EL (cell line): ENCODE results near the gene UBAC2.

Experiments
- DNase-seq: peaks from one replicate; pipeline ENCODE4 v3.0.0-alpha.2; 2016

Gene UBAC2

DNA sequence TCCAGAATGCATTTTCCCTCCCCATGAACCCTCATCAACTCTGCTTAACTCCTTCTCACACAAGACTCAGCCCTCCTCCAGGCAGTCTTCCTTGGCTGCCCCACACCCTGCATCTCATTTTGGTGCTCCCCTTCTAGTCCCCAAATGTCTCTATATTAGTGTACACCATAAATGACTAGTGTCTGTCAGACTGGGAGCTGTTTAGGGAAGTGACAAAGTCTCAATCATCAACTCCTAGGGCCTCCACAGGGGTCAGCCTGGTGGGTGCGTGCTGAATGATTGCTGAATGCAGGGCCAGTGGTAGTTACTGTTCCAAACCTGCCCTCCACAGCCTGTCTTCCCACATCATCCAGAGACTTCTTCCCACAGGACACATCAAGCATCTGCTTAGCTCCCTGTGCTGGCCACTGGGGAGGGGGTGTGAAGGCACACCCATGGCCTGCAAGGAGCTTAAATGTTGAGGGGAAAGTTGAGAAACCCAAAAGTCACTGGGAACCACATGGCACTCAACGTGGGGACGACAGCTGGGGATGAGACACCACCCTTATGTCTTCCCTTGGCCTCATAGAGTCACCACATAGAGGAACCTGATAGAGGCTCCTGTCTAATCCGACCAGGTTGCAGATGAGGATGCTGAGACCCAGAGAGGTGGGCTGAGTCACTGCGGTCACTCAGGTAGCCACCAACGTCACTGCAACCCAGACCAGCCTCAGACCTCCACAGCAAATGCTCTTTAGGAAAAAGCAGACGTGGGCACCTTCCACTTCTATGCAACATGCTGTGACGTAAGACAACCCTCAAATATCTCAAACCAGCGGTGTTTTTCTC, 221.3 kb downstream of the UBAC2 start:
- no peak for DNase-seq

DNA sequence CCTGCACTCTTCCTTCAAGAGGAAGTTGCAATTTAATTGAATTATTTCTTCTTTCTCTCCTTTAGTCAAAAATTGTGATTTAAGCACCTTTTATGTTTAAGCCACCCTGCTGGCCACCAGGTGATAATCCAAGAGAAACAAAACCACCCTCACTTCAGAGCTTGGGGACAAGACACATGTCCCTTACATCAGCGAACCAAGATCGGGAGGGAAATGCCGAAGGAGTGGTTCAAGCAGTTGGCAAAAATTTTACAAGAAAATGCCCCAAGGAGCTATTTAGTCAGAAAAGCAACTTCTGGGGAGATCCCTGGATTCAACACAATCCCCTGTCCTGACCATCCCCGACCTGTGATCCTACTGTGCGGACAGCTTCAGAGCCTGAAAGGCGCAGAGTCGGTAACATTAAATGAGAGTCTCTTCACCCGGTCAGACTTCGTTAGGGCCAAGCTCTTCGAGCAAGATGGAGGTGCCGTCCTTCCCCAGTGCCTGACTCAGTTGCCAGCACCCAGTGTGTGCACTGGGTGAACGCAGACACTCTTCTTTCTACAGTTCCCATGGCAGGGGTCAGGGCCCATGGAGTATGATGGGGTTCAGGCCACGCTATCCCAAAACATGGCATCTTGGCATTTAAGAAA, 222.0 kb downstream of the UBAC2 start:
- no peak for DNase-seq

DNA sequence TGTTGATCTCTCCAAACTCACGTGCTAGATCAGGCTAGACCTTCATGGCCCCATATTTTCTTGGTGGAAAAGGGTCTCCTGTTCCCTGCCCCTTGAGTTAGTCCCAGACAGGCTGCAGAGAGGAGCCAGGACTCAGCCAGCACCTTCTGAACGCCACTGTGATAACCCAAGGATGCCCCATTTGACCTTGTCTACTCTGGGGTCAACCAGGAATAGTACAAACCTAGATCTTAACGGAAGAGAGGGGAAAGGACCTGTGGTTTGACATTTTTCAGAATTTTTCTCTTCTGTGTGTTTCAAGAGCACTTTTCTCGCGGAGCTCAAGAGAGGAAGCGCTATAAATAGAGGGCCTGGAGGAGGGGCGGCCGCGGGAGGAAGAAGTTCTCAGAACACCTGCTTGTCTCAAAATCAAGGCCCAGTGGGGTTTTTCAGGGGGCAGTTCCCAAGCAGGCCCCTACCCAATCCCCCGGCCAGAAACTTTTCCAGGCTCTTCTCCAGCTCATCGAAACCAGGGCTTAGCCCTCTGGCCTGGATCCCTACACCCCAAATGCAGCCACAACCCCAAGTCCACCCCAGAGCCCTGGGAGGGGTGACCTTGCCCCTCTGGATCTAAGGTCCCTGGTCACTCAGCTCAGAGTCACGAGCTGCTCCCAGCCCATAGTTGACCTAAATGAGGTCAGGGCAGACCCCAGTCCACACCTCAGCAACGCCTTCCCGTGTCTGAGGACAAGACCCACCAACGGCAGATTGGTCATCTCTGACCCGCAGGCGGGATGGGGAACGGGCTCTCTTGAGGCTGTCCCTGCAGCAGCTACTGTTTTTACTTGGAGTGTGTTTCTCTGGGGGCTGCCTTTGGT, 225.1 kb downstream of the UBAC2 start:
- DNase-seq: no peak

DNA sequence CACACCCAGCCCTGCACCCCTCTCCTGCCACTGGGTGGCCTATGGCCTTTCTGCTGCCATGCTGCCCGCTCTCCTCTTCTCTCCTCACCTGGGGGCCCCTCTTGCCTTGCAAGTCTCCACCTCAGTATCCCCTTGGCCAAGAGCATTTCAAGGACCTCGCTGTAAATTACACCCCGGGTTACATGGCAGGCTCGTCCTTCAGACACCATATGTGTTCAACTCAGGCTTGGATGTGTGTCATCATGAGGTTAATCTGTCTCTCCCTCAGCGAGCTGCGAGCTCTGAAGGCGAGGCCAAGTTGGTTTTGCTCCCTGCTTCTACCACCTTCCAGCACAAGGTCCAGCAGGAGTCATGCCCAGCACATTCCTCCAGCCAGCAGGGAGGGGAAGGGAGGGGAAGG, 225.8 kb downstream of the UBAC2 start:
- DNase-seq: no peak

DNA sequence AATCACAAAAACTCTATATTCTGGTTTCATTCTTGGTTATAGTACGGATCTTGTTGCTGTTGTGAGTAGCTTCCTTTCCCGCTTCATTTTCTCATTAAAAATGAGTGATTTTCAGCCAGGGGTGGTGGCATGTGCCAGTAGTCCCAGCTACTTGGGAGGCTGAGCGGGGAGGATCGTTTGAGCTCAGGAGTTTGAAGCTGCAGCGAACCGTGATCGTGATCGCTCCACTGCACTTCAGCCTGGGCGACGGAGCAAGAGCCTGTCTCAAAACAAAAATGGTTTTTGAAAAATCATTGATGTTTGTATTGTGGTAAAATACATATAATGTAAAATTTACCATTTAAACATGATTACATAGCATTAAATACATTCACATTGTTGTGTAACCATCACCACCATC, 229.0 kb downstream of the UBAC2 start:
- DNase-seq: no peak

DNA sequence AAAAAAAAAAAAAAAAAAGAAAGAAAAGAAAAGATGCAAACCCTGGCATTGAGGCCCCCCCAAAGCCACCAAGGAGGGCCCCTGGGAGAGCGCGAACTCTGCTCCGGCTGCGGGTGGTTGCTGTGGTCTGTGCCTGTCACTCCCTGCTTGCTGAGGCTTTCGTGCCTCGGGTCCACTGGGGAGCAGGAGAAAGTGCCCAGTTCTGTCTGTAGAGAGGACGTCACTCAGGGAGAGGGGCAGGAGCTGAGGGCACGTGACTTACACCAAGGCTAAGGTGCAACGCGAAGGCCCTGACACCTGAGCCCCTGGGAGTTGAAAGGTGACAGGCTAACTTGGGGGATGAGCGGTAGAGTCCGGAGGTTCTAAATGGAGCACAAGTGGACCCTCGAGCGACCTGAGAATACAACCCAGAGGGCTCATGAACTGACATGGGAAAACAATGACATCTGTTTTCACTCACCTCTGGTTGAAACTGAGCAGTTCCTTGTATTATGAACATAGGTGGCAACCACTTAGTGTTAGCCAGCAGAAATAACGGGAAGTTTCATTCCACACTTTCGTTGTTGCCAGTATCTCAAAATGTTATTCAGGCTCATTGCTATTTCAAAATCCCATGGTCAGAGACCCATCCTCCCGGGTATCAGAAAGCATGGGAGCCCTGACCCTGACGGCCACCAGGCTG, 231.4 kb downstream of the UBAC2 start:
- DNase-seq: no peak

DNA sequence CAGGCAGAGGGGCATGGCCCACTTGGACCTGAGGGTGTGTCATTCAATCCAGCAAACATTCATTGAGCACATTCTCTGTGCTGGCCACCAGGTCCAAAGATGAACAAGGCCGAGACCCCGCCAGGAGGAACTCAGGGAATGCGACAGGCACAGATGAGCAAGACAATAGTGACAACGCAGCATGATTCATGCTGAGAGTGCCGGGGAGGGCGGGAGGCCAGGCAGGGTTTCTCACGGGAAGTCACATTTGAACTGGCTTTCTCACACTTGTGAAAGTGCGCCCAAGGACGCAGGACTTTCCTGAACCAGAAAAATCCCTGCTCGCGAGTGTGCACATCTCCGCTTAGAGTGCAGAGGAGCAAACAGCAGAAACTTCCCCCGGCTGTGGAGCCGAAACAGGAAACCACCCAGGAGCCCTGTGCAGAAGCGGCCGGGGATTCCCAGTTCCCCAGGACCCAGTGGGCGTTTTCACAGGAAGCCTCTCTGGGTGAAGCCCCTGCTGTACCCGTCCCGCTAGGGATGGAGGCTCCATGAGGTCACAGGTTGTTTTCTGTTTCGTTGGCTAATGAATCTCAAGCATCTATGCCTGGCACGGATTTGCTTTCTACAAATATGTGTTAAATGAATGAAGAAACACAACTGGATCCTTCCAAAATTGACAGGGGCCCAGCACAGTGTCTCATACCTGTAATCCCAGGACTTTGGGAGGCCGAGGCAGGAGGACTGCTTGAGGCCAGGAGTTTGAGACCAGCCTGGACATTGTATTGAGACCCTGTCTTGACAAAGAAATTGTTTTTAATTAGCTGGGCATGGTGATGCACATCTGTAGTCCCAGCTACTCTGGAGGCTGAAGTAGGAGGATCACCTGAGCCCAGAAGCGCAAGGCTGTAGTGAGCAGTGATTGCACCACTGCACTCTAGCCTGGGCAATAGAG, 232.2 kb downstream of the UBAC2 start:
- peak; percentile 83 for DNase-seq

DNA sequence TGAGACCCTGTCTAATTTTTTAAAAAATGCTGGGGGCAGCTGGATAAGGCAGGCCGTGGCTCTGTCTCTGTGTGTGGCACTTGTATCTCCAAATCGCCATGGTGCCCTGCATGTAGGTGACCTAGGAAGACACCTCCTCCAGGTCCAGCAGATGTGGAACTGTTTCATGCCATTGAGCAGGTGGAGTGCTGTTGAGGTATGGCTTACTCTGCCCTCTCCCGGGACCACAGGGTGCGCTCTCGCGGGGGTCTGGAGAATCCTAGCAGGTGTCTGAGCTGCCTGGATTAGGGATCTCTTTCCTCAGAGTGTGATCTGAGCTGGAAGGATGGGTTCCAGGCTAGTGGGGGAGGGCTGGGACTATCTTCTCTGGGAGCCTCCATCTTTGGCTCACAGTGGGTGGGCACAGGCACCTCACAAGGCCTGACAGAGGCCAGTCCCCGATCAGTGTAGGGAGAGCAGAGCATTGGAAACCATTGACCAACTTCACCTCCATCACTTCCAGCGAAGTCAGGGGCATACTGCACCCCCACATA, 233.0 kb downstream of the UBAC2 start:
- DNase-seq: no peak

DNA sequence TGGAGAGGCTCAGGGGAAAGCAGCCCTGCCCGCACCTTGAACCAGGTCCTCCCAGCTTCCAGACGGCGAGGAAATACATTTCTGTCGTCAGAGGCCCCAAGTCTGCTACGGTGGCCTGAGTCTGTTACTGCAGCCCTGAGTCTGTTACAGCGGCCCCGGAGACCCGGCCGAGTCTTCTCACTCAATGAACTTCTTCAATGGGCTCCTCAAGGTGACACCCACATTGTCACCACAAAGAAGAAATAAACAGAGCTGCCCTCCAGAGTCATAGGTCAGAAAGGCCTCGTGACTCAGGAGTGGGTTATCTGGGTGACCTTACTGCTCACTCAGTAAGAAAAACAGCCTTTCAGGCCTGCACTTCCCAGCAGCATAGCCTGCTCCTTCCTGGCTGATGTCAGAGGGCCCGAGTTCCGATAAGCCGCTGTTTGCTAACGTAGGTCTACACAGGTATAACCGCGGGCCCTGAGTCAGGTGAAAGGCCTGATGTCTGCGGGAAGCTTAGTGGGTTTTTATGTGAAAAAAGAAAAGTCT, 233.7 kb downstream of the UBAC2 start:
- no peak for DNase-seq

DNA sequence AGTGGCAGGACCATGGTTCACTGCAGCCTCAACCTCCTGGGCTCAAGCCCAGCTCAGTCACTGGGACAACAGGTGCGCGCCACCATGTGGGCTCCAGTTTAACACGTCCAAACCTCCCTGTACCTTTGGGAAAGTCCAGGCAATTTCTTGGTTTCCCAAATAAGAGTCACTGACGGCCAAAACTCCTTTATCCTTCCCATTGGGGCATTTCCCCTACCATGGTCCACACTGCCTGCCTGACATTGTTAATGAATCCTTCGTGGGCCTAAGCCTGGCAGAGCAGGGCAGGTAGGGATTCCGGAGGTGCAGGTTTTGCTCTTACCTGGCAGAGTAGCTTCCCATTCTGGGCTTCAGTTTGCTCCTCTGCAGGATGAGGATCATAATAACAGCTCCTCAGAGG, 234.5 kb downstream of the UBAC2 start:
- no peak for DNase-seq

DNA sequence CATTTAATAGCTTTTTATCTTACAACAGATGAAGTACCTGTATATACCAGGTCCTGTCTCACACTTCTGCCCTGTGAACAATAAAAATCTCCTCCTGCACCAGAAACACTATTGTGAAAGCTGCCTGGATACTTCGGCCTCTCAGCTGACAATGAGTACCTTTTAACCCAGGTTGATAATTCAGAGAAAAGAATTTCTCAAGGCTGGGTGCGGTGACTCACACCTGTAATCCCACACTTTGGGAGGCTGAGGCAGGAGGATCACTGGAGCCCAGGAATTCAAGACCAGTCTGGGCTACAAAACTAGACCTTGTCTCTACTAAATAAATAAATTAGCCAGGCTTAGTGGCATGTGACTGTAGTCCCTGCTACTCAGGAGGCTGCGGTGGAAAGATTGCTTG, 235.3 kb downstream of the UBAC2 start:
- no peak for DNase-seq
